Cardiac fibroblast (primary cell): ENCODE data around the gene E2F6.
A peak's percentile ranks its signal among the peaks of the same experiment; 100 is the strongest.

Source experiments
- DNase-seq, 2 donors: peaks; one replicate each; pipeline versions ENCODE4 v3.0.0 to v3.0.0-alpha.2; 2010; ENCODE audit warnings: low read depth in 2 of 2
- H3K4me3 ChIP-seq, 2 donors: replicated peaks in 1 of 2; 1 replicate in 1 of 2; 2 replicates in 1 of 2; pipeline ENCODE4 v1.5.1; 2011; ENCODE audit warnings: low read depth in 2 of 2, low read length in 2 of 2, mild to moderate bottlenecking in 2 of 2, moderate library complexity in 1 of 2
- CTCF ChIP-seq: IDR thresholded peaks from one replicate; pipeline ENCODE4 v1.5.1; 2011; ENCODE audit warnings: low read depth, mild to moderate bottlenecking, low read length, inconsistent platforms

E2F6 gene

GRCh38 chr2:11502740-11503292 lies 36.9 kb upstream of the E2F6 start:
- no peak for TF ChIP-seq CTCF
- no peak overlapping the region for H3K4me3 ChIP-seq
- DNase-seq, result peak in 1 of 2 donors; percentile 32

GRCh38 chr2:11500702-11501303 lies 34.8 kb upstream of the E2F6 start:
- no peak overlapping the region for H3K4me3 ChIP-seq
- DNase-seq, result no peak
- no peak for TF ChIP-seq CTCF

- no peak for TF ChIP-seq CTCF
- DNase-seq, result no peak
- H3K4me3 ChIP-seq, result no peak overlapping the region
These were observed 33.3 kb upstream of the E2F6 start for GRCh38 chr2:11499081-11499743.

- no peak for DNase-seq
- no peak for TF ChIP-seq CTCF
- no peak overlapping the region for H3K4me3 ChIP-seq
These were observed 32.6 kb upstream of the E2F6 start for GRCh38 chr2:11498543-11499034.

GRCh38 chr2:11495844-11496681 lies 30.1 kb upstream of the E2F6 start:
- no peak for TF ChIP-seq CTCF
- DNase-seq, result peak in 1 of 2 donors; percentile 6
- H3K4me3 ChIP-seq, result no peak overlapping the region

- no peak for TF ChIP-seq CTCF
- no peak overlapping the region for H3K4me3 ChIP-seq
- no peak for DNase-seq
These were observed 28.3 kb upstream of the E2F6 start for GRCh38 chr2:11494310-11494709.
